Effector memory CD8-positive, alpha-beta T cell (primary cell): ENCODE measurements around the gene UBTD1.

ENCODE experiments used
- ATAC-seq: fragments of 150-1000 bp; cut with Tn5 transposase; replicated peaks from 2 replicates; pipeline ENCODE4 v1.10.0; 2021; ENCODE audit warnings: mild to moderate bottlenecking, moderate library complexity
- DNase-seq, 3 experiments: peaks; one replicate each; pipeline ENCODE4 v3.0.0; 2021
- H3K27ac Mint-ChIP-seq, 2 donors: one replicate each; pipeline ENCODE4 v1.8.0; 2022; ENCODE audit warnings: mild to moderate bottlenecking in 2 of 2, mixed read lengths in 2 of 2, moderate library complexity in 2 of 2
- H3K27me3 Mint-ChIP-seq, 2 donors: one replicate each; pipeline ENCODE4 v1.8.0; 2022; ENCODE audit warnings: mixed read lengths in 2 of 2
- H3K36me3 Mint-ChIP-seq: one replicate; pipeline ENCODE4 v1.8.0; 2022; ENCODE audit warnings: mild to moderate bottlenecking, moderate library complexity, mixed read lengths; ENCODE audit not compliant: insufficient read depth
- H3K4me1 Mint-ChIP-seq, 2 donors: one replicate each; pipeline ENCODE4 v1.8.0; 2022; ENCODE audit warnings: low read depth in 2 of 2, mixed read lengths in 2 of 2
- H3K4me3 Mint-ChIP-seq, 2 donors: one replicate each; pipeline ENCODE4 v1.8.0; 2022; ENCODE audit warnings: mild to moderate bottlenecking in 2 of 2, mixed read lengths in 2 of 2, moderate library complexity in 2 of 2
- H3K9me3 Mint-ChIP-seq, 2 donors: one replicate each; pipeline ENCODE4 v1.8.0; 2022; ENCODE audit warnings: mixed read lengths in 2 of 2

UBTD1 gene

GRCh38 chr10:97539523-97540200, 40.9 kb downstream of the UBTD1 start:
- no peak for ATAC-seq
- H3K9me3 Mint-ChIP-seq = no peaks in the 10 kb centered on the region
- no peaks in the 10 kb centered on the region for H3K36me3 Mint-ChIP-seq
- no peak overlapping the region for H3K4me3 Mint-ChIP-seq
- peaks cover 0 to 7% of the 10 kb centered on the region in 2 donors for H3K4me1 Mint-ChIP-seq
- H3K27me3 Mint-ChIP-seq = peaks cover 5 to 13% of the 10 kb centered on the region in 2 donors
- no peak for DNase-seq
- H3K27ac Mint-ChIP-seq = no peak overlapping the region

GRCh38 chr10:97540669-97541500, 42.2 kb downstream of the UBTD1 start:
- Mint-ChIP-seq H3K36me3 (no peaks in the 10 kb centered on the region), H3K27ac (no peak overlapping the region), H3K9me3 (no peaks in the 10 kb centered on the region), H3K4me3 (no peak overlapping the region), H3K4me1 (peaks cover 0 to 7% of the 10 kb centered on the region in 2 donors), H3K27me3 (peaks cover 5 to 13% of the 10 kb centered on the region in 2 donors)
- DNase-seq (no peak), ATAC-seq (no peak)

GRCh38 chr10:97542169-97543024, 43.7 kb downstream of the UBTD1 start:
- Mint-ChIP-seq H3K9me3 (no peaks in the 10 kb centered on the region), H3K4me1 (peaks cover 0 to 10% of the 10 kb centered on the region in 2 donors), H3K4me3 (no peak overlapping the region), H3K27me3 (peaks cover 10 to 19% of the 10 kb centered on the region in 2 donors), H3K27ac (no peak overlapping the region), H3K36me3 (no peaks in the 10 kb centered on the region)
- DNase-seq (no peak), ATAC-seq (no peak)

GRCh38 chr10:97543025-97543546, 44.4 kb downstream of the UBTD1 start:
- H3K27ac Mint-ChIP-seq = no peak overlapping the region
- H3K36me3 Mint-ChIP-seq = no peaks in the 10 kb centered on the region
- H3K4me1 Mint-ChIP-seq = peaks cover 0 to 10% of the 10 kb centered on the region in 2 donors
- no peak overlapping the region for H3K4me3 Mint-ChIP-seq
- peaks cover 10 to 19% of the 10 kb centered on the region in 2 donors for H3K27me3 Mint-ChIP-seq
- no peak for ATAC-seq
- H3K9me3 Mint-ChIP-seq = no peaks in the 10 kb centered on the region
- no peak for DNase-seq

GRCh38 chr10:97546456-97547270, 47.9 kb downstream of the UBTD1 start:
- Mint-ChIP-seq H3K27ac (no peak overlapping the region), H3K4me3 (no peak overlapping the region), H3K36me3 (peaks cover 2% of the 10 kb centered on the region), H3K4me1 (peaks cover 0 to 10% of the 10 kb centered on the region in 2 donors), H3K9me3 (no peaks in the 10 kb centered on the region), H3K27me3 (peaks cover 10 to 19% of the 10 kb centered on the region in 2 donors)
- ATAC-seq (no peak), DNase-seq (no peak)

- H3K36me3 Mint-ChIP-seq = peaks cover 2% of the 10 kb centered on the region
- ATAC-seq (no peak), DNase-seq (no peak)
- no peak overlapping the region for H3K4me3 Mint-ChIP-seq
- H3K27me3 Mint-ChIP-seq = peaks cover 10 to 19% of the 10 kb centered on the region in 2 donors
- H3K27ac Mint-ChIP-seq = no peak overlapping the region
- H3K9me3 Mint-ChIP-seq = no peaks in the 10 kb centered on the region
- peaks cover 0 to 10% of the 10 kb centered on the region in 2 donors for H3K4me1 Mint-ChIP-seq
These were observed 48.5 kb downstream of the UBTD1 start for GRCh38 chr10:97547271-97547600.

GRCh38 chr10:97547962-97548361, 49.2 kb downstream of the UBTD1 start:
- ATAC-seq = no peak
- peaks cover 8 to 14% of the 10 kb centered on the region in 2 donors for H3K27me3 Mint-ChIP-seq

GRCh38 chr10:97548828-97549455, 50.2 kb downstream of the UBTD1 start:
- Mint-ChIP-seq H3K4me3 (no peak overlapping the region), H3K27me3 (peaks cover 5 to 6% of the 10 kb centered on the region in 2 donors), H3K9me3 (no peaks in the 10 kb centered on the region), H3K27ac (no peak overlapping the region), H3K36me3 (peaks cover 2% of the 10 kb centered on the region), H3K4me1 (peaks cover 0 to 4% of the 10 kb centered on the region in 2 donors)
- no peak for ATAC-seq
- no peak for DNase-seq

More at GRCh38 chr10:97547962-97548361, 49.2 kb downstream of the UBTD1 start:
- Mint-ChIP-seq H3K36me3 (peaks cover 2% of the 10 kb centered on the region), H3K9me3 (no peaks in the 10 kb centered on the region), H3K4me1 (peaks cover 0 to 6% of the 10 kb centered on the region in 2 donors), H3K27ac (no peak overlapping the region), H3K4me3 (no peak overlapping the region)
- no peak for DNase-seq

GRCh38 chr10:97549587-97550322, 51.0 kb downstream of the UBTD1 start:
- no peak for ATAC-seq
- H3K4me1 Mint-ChIP-seq = peaks cover 0 to 4% of the 10 kb centered on the region in 2 donors

GRCh38 chr10:97550336-97551149, 51.8 kb downstream of the UBTD1 start:
- Mint-ChIP-seq H3K36me3 (peaks cover 2% of the 10 kb centered on the region), H3K4me3 (no peak overlapping the region), H3K4me1 (peaks cover 0 to 4% of the 10 kb centered on the region in 2 donors), H3K9me3 (no peaks in the 10 kb centered on the region), H3K27ac (no peak overlapping the region), H3K27me3 (peaks cover 5 to 6% of the 10 kb centered on the region in 2 donors)
- DNase-seq (no peak), ATAC-seq (no peak)

More at GRCh38 chr10:97549587-97550322, 51.0 kb downstream of the UBTD1 start:
- Mint-ChIP-seq H3K27me3 (peaks cover 5 to 6% of the 10 kb centered on the region in 2 donors), H3K4me3 (no peak overlapping the region), H3K9me3 (no peaks in the 10 kb centered on the region), H3K36me3 (peaks cover 2% of the 10 kb centered on the region), H3K27ac (no peak overlapping the region)
- no peak for DNase-seq

GRCh38 chr10:97551271-97551670, 52.5 kb downstream of the UBTD1 start:
- Mint-ChIP-seq H3K4me1 (peaks cover 0 to 4% of the 10 kb centered on the region in 2 donors), H3K27ac (no peak overlapping the region), H3K4me3 (no peak overlapping the region), H3K27me3 (peaks cover 5 to 6% of the 10 kb centered on the region in 2 donors), H3K36me3 (peaks cover 2% of the 10 kb centered on the region), H3K9me3 (no peaks in the 10 kb centered on the region)
- DNase-seq (no peak), ATAC-seq (no peak)
